ENCODE measurements around the gene PCDHB7.
"Not testable (repeated sequence)": the region's sequence is repeated elsewhere in the genome, so short reads cannot be mapped to it uniquely, and the experiment has no call there.

- TF ChIP-seq POLR2A (IDR thresholded peaks at IDR 0.05; ENCODE audit: low read depth, low read length); CTCF (conservative IDR thresholded peaks at IDR 0.05; ENCODE audit: low read depth, low read length); RCOR1 (IDR thresholded peaks at IDR 0.05; ENCODE audit: insufficient replicate concordance, low read length); RFX5 (IDR thresholded peaks at IDR 0.05; ENCODE audit: low read depth, low read length); CEBPB (IDR thresholded peaks at IDR 0.05; ENCODE audit: low read depth, low read length); USF2 (IDR thresholded peaks at IDR 0.05; ENCODE audit: low read depth, low read length); SMC3 (IDR thresholded peaks at IDR 0.05; ENCODE audit: low read depth, low read length); CHD1 (IDR thresholded peaks at IDR 0.05; ENCODE audit: low read depth, low read length); MXI1 (IDR thresholded peaks at IDR 0.05; ENCODE audit: borderline replicate concordance, low read depth, low read length); RAD21 (IDR thresholded peaks at IDR 0.05; ENCODE audit: low read length): not testable (repeated sequence)
Observed at GRCh38 chr5:141174291-141175104, 2.1 kb downstream of the PCDHB7 start.

Data from IMR-90 (cell line).